Stimulated activated CD8-positive, alpha-beta memory T cell treated with anti-CD3 and anti-CD28 coated beads, Interleukin-4, amount 100 ng/mL, for 48 hours (primary cell): ENCODE results near the gene SLTM.
"Not testable (repeated sequence)": the region's sequence is repeated elsewhere in the genome, so short reads cannot be mapped to it uniquely, and the experiment has no call there.

ENCODE experiments used
- DNase-seq: peaks from one replicate; pipeline ENCODE4 v3.0.0-alpha.2; 2020

Gene SLTM

GRCh38 chr15:58873267-58873666 is 60.2 kb downstream of the SLTM start:
- no peak for DNase-seq

GRCh38 chr15:58870451-58870850 is 63.0 kb downstream of the SLTM start:
- no peak for DNase-seq

- no peak for DNase-seq
Observed at GRCh38 chr15:58867926-58868325, 65.6 kb downstream of the SLTM start.

- DNase-seq: no peak
Observed at GRCh38 chr15:58865425-58865880, 68.0 kb downstream of the SLTM start.

- DNase-seq: no peak
Observed at GRCh38 chr15:58864602-58865424, 68.7 kb downstream of the SLTM start.

- no peak for DNase-seq
Observed at GRCh38 chr15:58862326-58862725, 71.2 kb downstream of the SLTM start.

GRCh38 chr15:58856621-58857020 is 76.9 kb downstream of the SLTM start:
- DNase-seq: not testable (repeated sequence)

GRCh38 chr15:58856086-58856485 is 77.4 kb downstream of the SLTM start:
- no peak for DNase-seq

- DNase-seq: no peak
Observed at GRCh38 chr15:58854593-58854992, 78.9 kb downstream of the SLTM start.

GRCh38 chr15:58852347-58852746 is 81.1 kb downstream of the SLTM start:
- DNase-seq: no peak

GRCh38 chr15:58851205-58851604 is 82.3 kb downstream of the SLTM start:
- DNase-seq: not testable (repeated sequence)

- DNase-seq: no peak
Observed at GRCh38 chr15:58842713-58843396, 90.6 kb downstream of the SLTM start.

GRCh38 chr15:58840048-58840447 is 93.4 kb downstream of the SLTM start:
- no peak for DNase-seq

GRCh38 chr15:58839485-58839884 is 94.0 kb downstream of the SLTM start:
- no peak for DNase-seq

GRCh38 chr15:58833681-58834426 is 99.6 kb downstream of the SLTM start:
- DNase-seq: not testable (repeated sequence)

- no peak for DNase-seq
Observed at GRCh38 chr15:58830556-58830955, 102.9 kb downstream of the SLTM start.
